SK-N-SH (cell line): ENCODE measurements around the gene MAP2. TPM values are rescaled to one million over a fixed set of nuclear protein-coding genes. Genes with fewer than 3 reads are reported as not detected.

Experiments
- CTCF ChIA-PET: fragments of 300-600, 350-600 bp; formaldehyde crosslinking; extraction: SDS; loops from one replicate; lab custom pipeline; 2021; lab: Yijun Ruan, JAX
- POLR2A ChIA-PET: fragments of 350-600 bp; sonication (Branson Sonifier 250); formaldehyde crosslinking; extraction: SDS; loops from one replicate; lab custom pipeline; 2020; ENCODE audit warnings: antibody characterized with exemption, inconsistent platforms; lab: Yijun Ruan, JAX
- DNase-seq: peaks from one replicate; pipeline ENCODE4 v3.0.0; 2012
- H2AFZ ChIP-seq: fragments of 200-600 bp; sonication (generic); 2 replicates; pipeline ENCODE4 v1.8.1; 2016; ENCODE audit warnings: antibody characterized with exemption, mild to moderate bottlenecking, low read depth
- H3F3A ChIP-seq: fragments of 200-600 bp; sonication (generic); replicated peaks from 2 replicates; pipeline ENCODE3; 2016; ENCODE audit warnings: antibody characterized with exemption, mild to moderate bottlenecking; ENCODE audit not compliant: insufficient read depth
- H3K27ac ChIP-seq, 2 experiments: fragments of 200-500 bp in 1 of 2; fragments of 200-600 bp in 1 of 2; sonication (Bioruptor generic) in 1 of 2; sonication (generic), shearing (Covaris generic) in 1 of 2; 2 replicates each; pipeline versions ENCODE4 v1.5.1 to v1.6.1; 2014 to 2016; ENCODE audit warnings: low read depth in 2 of 2, inconsistent platforms in 1 of 2, low read length in 1 of 2, mild to moderate bottlenecking in 1 of 2, mixed read lengths in 1 of 2
- H3K27me3 ChIP-seq: fragments of 200-600 bp; sonication (generic), shearing (Covaris generic); 2 replicates; pipeline ENCODE4 v1.6.1; 2016; ENCODE audit warnings: mixed run types; ENCODE audit not compliant: insufficient read depth
- H3K36me3 ChIP-seq, 2 experiments: fragments of 200-500 bp in 1 of 2; fragments of 200-600 bp in 1 of 2; sonication (Bioruptor generic) in 1 of 2; sonication (generic) in 1 of 2; replicated peaks in 1 of 2; 2 replicates each; pipeline versions ENCODE3 to v1.5.1; 2014 to 2016; ENCODE audit warnings: low read length in 1 of 2, mild to moderate bottlenecking in 1 of 2; ENCODE audit not compliant: insufficient read depth in 2 of 2, control insufficient read depth in 1 of 2
- H3K4me1 ChIP-seq, 2 experiments: fragments of 200-500 bp in 1 of 2; fragments of 200-600 bp in 1 of 2; sonication (Bioruptor generic) in 1 of 2; sonication (generic), shearing (Covaris generic) in 1 of 2; 2 replicates each; pipeline versions ENCODE4 v1.5.1 to v1.6.1; 2014 to 2016; ENCODE audit warnings: low read depth in 1 of 2, low read length in 1 of 2, mixed run types in 1 of 2; ENCODE audit not compliant: insufficient read depth in 2 of 2, control insufficient read depth in 1 of 2
- H3K4me2 ChIP-seq: fragments of 200-600 bp; sonication (generic), shearing (Covaris generic); 2 replicates; pipeline ENCODE4 v1.6.1; 2017; ENCODE audit warnings: mixed run types
- H3K4me3 ChIP-seq, 2 experiments: fragments of 200-500 bp in 1 of 2; fragments of 200-600 bp in 1 of 2; sonication (Bioruptor generic) in 1 of 2; sonication (generic), shearing (Covaris generic) in 1 of 2; 2 replicates each; pipeline versions ENCODE4 v1.5.1 to v1.8.1; 2014 to 2016; ENCODE audit warnings: low read depth in 2 of 2, inconsistent platforms in 1 of 2, low read length in 1 of 2, mild to moderate bottlenecking in 1 of 2, mixed read lengths in 1 of 2, moderate library complexity in 1 of 2
- H3K79me2 ChIP-seq: fragments of 200-600 bp; sonication (generic); 2 replicates; pipeline ENCODE4 v1.8.1; 2017; ENCODE audit warnings: mild to moderate bottlenecking; ENCODE audit not compliant: insufficient read depth
- H3K9ac ChIP-seq: fragments of 200-600 bp; sonication (generic); 2 replicates; pipeline ENCODE4 v1.6.1; 2017; ENCODE audit warnings: mixed run types
- H3K9me2 ChIP-seq: fragments of 200-600 bp; sonication (generic); 2 replicates; pipeline ENCODE4 v1.6.1; 2017; ENCODE audit warnings: mixed run types
- H3K9me3 ChIP-seq: fragments of 200-600 bp; sonication (generic); 2 replicates; pipeline ENCODE4 v1.6.1; 2017; ENCODE audit warnings: mixed run types, mild to moderate bottlenecking, moderate library complexity
- H4K20me1 ChIP-seq: fragments of 200-600 bp; sonication (generic); 2 replicates; pipeline ENCODE4 v1.6.1; 2017; ENCODE audit warnings: mild to moderate bottlenecking, mixed run types; ENCODE audit not compliant: insufficient read depth
- CHD2 ChIP-seq: fragments of 150-350 bp; IDR thresholded peaks from 2 replicates; pipeline ENCODE4 v1.6.1; 2018; ENCODE audit warnings: low read length; ENCODE audit not compliant: partially characterized antibody
- CTCF ChIP-seq: fragments of 200-600 bp; sonication (generic); IDR thresholded peaks from 2 replicates; pipeline ENCODE4 v1.6.1; 2017; ENCODE audit warnings: antibody characterized with exemption, mild to moderate bottlenecking, moderate library complexity
- EP300 ChIP-seq, 2 experiments: IDR thresholded peaks; 2 replicates each; pipeline versions ENCODE4 v1.4.0 to v1.6.1; 2012; ENCODE audit warnings: borderline replicate concordance in 1 of 2, low read depth in 1 of 2, low read length in 1 of 2
- FOSL2 ChIP-seq: IDR thresholded peaks from 2 replicates; pipeline ENCODE4 v1.4.0; 2012; ENCODE audit warnings: low read depth, mild to moderate bottlenecking, moderate library complexity, borderline replicate concordance
- FOXJ3 ChIP-seq: sonication (generic); formaldehyde crosslinking; IDR thresholded peaks from 2 replicates; pipeline ENCODE4 v1.5.1; 2020; ENCODE audit warnings: mild to moderate bottlenecking, missing genetic modification reagents
- GABPA ChIP-seq: IDR thresholded peaks from 2 replicates; pipeline ENCODE4 v1.4.0; 2012; ENCODE audit warnings: low read depth, mild to moderate bottlenecking
- GATA2 ChIP-seq: sonication (generic); formaldehyde crosslinking; IDR thresholded peaks from 2 replicates; pipeline ENCODE4 v1.5.0; 2020; ENCODE audit warnings: mild to moderate bottlenecking, missing genetic modification reagents
- MAX ChIP-seq: IDR thresholded peaks from 2 replicates; pipeline ENCODE4 v1.4.0; 2012; ENCODE audit warnings: low read depth
- MXI1 ChIP-seq: IDR thresholded peaks from 2 replicates; pipeline ENCODE4 v1.6.1; 2012; ENCODE audit warnings: mild to moderate bottlenecking, low read depth, low read length, improper control_type of control experiment
- NFIC ChIP-seq: IDR thresholded peaks from 2 replicates; pipeline ENCODE4 v1.4.0; 2012; ENCODE audit warnings: borderline replicate concordance
- NRF1 ChIP-seq: IDR thresholded peaks from 2 replicates; pipeline ENCODE4 v1.6.1; 2012; ENCODE audit warnings: low read depth, mild to moderate bottlenecking, low read length
- PBX3 ChIP-seq: IDR thresholded peaks from 2 replicates; pipeline ENCODE4; 2012
- POLR2AphosphoS5 ChIP-seq: IDR thresholded peaks from 2 replicates; pipeline ENCODE4 v1.6.1; 2012; ENCODE audit warnings: low read depth, low read length
- RAD21 ChIP-seq: IDR thresholded peaks from 2 replicates; pipeline ENCODE4 v1.6.1; 2012; ENCODE audit warnings: mild to moderate bottlenecking, low read length
- RCOR1 ChIP-seq: fragments of 150-350 bp; IDR thresholded peaks from 2 replicates; pipeline ENCODE4 v1.6.1; 2017; ENCODE audit warnings: antibody characterized with exemption, low read length
- RXRA ChIP-seq: IDR thresholded peaks from 2 replicates; pipeline ENCODE4 v1.4.0; 2012; ENCODE audit warnings: low read depth, mild to moderate bottlenecking, borderline replicate concordance
- SIN3A ChIP-seq: IDR thresholded peaks from 2 replicates; pipeline ENCODE4 v1.6.1; 2012; ENCODE audit warnings: low read depth, mild to moderate bottlenecking, low read length, moderate library complexity, borderline replicate concordance
- SMC3 ChIP-seq: IDR thresholded peaks from 2 replicates; pipeline ENCODE4 v1.6.1; 2012; ENCODE audit warnings: low read depth, low read length, improper control_type of control experiment
- TAF1 ChIP-seq: IDR thresholded peaks from 2 replicates; pipeline ENCODE4 v1.6.1; 2012; ENCODE audit warnings: low read depth, mild to moderate bottlenecking, low read length, moderate library complexity, borderline replicate concordance
- TEAD4 ChIP-seq: IDR thresholded peaks from 2 replicates; pipeline ENCODE4 v1.4.0; 2012; ENCODE audit warnings: mild to moderate bottlenecking, borderline replicate concordance; ENCODE audit not compliant: insufficient read depth
- USF1 ChIP-seq: IDR thresholded peaks from 2 replicates; pipeline ENCODE4 v1.4.0; 2012; ENCODE audit warnings: low read depth, borderline replicate concordance
- WGBS: methylation state at CpG from one replicate; pipeline ENCODE4 v1.1.6; 2017; ENCODE audit warnings: low lambda C conversion rate; 5-methylcytosine and 5-hydroxymethylcytosine counted together
- polyA plus RNA-seq, 3 experiments: library from polyadenylated mRNA; depleted of rRNA; stranded (reverse); fragments of >200 nt; gene quantifications; 2 replicates each; pipeline ENCODE4 v1.2.3, GENCODE V29; 2012

The MAP2 gene
- polyA plus RNA-seq, 1 of the 3 experiments (the other 2 are of a cell fraction), result 7.8 TPM

- Histone ChIP-seq H3K9ac (no peak overlapping the region), H3K4me3 (no peak overlapping the region), H3K27me3 (no peaks in the 10 kb centered on the region), H3K4me1 (peaks cover 0 to 21% of the 10 kb centered on the region in 2 experiments), H3K79me2 (no peaks in the 10 kb centered on the region), H3K9me3 (no peaks in the 10 kb centered on the region), H2AFZ (no peak overlapping the region), H3F3A (peaks cover 19% of the 10 kb centered on the region), H3K36me3 (peaks cover 0 to 9% of the 10 kb centered on the region in 2 experiments), H3K27ac (no peak overlapping the region), H3K9me2 (no peaks in the 10 kb centered on the region)
- 100% methylated on average over 1 of the region's 1 CpG for WGBS
- CTCF ChIA-PET, result no interaction called here
- DNase-seq, result no peak
- TF ChIP-seq MXI1, result no peak
- TF ChIP-seq POLR2AphosphoS5, result no peak
- no peak for TF ChIP-seq SIN3A
- no peak for TF ChIP-seq TEAD4
- TF ChIP-seq FOSL2, result no peak
- TF ChIP-seq TAF1, result no peak
- no peak for TF ChIP-seq RCOR1
- TF ChIP-seq PBX3, result no peak
- TF ChIP-seq NFIC, result no peak
- TF ChIP-seq EP300 (IDR thresholded peaks at IDR 0.05; ENCODE audit: borderline replicate concordance in 1 of 2, low read depth in 1 of 2, low read length in 1 of 2), result no peak
- no peak for TF ChIP-seq USF1
- no peak for TF ChIP-seq CTCF
- no peak for TF ChIP-seq NRF1
- no peak for TF ChIP-seq RAD21
- TF ChIP-seq FOXJ3 (CRISPR knock-in tag), result no peak
- TF ChIP-seq, all 33 proteins: peak for 0
- Histone ChIP-seq H4K20me1 (no peaks in the 10 kb centered on the region), H3K4me2 (no peak overlapping the region)
- POLR2A ChIA-PET, result no interaction called here
Observed at GRCh38 chr2:209468846-209469245, 45.0 kb downstream of the MAP2 start.

- DNase-seq, result no peak
- TF ChIP-seq NRF1, result no peak
- TF ChIP-seq CHD2, result no peak
- no peak for TF ChIP-seq MAX
- no peak for TF ChIP-seq SMC3
- TF ChIP-seq MXI1, result no peak
- no peak for TF ChIP-seq GATA2 (CRISPR knock-in tag)
- TF ChIP-seq RCOR1, result no peak
- TF ChIP-seq GABPA, result no peak
- no peak for TF ChIP-seq RAD21
- TF ChIP-seq TAF1, result no peak
- TF ChIP-seq RXRA, result no peak
- no peak for TF ChIP-seq SIN3A
- TF ChIP-seq NFIC, result no peak
- no peaks in the 10 kb centered on the region for H4K20me1 ChIP-seq
- POLR2A ChIA-PET, result no interaction called here
- H3F3A ChIP-seq, result peaks cover 25% of the 10 kb centered on the region
- H3K36me3 ChIP-seq, result peaks cover 0 to 9% of the 10 kb centered on the region in 2 experiments
- H3K9ac ChIP-seq, result no peak overlapping the region
- CTCF ChIA-PET, result no interaction called here
- no peak overlapping the region for H2AFZ ChIP-seq
- no peak overlapping the region for H3K4me3 ChIP-seq
- no peak overlapping the region for H3K27ac ChIP-seq
- peaks cover 0 to 27% of the 10 kb centered on the region in 2 experiments for H3K4me1 ChIP-seq
- H3K27me3 ChIP-seq, result no peaks in the 10 kb centered on the region
- no peak overlapping the region for H3K4me2 ChIP-seq
- no peaks in the 10 kb centered on the region for H3K9me3 ChIP-seq
- H3K79me2 ChIP-seq, result no peaks in the 10 kb centered on the region
- no peaks in the 10 kb centered on the region for H3K9me2 ChIP-seq
Observed at GRCh38 chr2:209469481-209469880, 45.6 kb downstream of the MAP2 start.
